CD4-positive, alpha-beta T cell treated with Interleukin-21 for 1 hour (primary cell): Measurements from ENCODE around the gene GMPPB.
A peak's percentile ranks its signal among the peaks of the same experiment; 100 is the strongest.
"Not testable (repeated sequence)": the region's sequence is repeated elsewhere in the genome, so short reads cannot be mapped to it uniquely, and the experiment has no call there.

Source experiments
- DNase-seq: peaks from one replicate; pipeline ENCODE4 v3.0.0-alpha.2; 2020

GMPPB gene

GRCh38 chr3:49723628-49724551, at the start of gene GMPPB:
TSS of gene GMPPB (minus strand) at chr3:49723951. CDS start at chr3:49723726, 225 bp downstream.
- peak; percentile 93 for DNase-seq

DNA sequence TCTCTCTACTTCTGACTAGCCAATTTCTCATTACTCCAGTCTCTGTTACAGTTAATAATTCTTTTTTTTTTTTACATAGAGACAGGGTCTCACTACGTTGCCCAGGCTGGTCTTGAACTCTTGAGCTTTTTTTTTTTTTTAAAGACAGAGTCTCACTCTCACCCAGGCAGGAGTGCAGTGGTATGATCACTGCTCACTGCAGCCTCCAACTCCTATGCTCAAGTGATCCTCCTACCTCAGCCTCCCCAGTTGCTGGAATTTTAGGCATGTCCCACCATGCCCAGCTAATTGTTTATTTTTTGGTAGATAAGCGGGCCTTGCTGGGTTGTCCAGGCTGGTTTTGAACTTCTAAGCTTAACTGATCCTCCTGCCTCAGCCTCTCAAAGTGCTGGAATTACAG, 49.0 kb upstream of the GMPPB start:
- no peak for DNase-seq

GRCh38 chr3:49771340-49771938, 47.7 kb upstream of the GMPPB start:
- no peak for DNase-seq

DNA sequence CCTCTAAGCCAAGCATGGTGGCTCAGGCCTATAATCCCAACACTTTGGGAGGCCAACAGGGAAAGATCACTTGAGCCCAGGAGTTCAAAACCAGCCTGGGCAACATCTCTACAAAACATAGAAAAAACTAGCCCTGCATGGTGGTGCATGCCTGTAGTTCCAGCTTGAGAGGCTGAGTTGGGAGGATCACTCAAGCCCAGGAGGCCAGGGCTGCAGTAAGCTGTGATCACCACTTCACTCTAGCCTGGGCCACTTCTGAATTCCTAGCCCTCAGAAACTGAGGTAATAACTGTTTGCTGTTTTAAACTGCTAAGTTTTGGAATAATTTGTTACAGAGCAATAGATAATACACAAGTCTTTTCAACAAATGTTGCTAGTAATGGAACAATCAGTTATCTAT, 46.2 kb upstream of the GMPPB start:
- DNase-seq = no peak

DNA sequence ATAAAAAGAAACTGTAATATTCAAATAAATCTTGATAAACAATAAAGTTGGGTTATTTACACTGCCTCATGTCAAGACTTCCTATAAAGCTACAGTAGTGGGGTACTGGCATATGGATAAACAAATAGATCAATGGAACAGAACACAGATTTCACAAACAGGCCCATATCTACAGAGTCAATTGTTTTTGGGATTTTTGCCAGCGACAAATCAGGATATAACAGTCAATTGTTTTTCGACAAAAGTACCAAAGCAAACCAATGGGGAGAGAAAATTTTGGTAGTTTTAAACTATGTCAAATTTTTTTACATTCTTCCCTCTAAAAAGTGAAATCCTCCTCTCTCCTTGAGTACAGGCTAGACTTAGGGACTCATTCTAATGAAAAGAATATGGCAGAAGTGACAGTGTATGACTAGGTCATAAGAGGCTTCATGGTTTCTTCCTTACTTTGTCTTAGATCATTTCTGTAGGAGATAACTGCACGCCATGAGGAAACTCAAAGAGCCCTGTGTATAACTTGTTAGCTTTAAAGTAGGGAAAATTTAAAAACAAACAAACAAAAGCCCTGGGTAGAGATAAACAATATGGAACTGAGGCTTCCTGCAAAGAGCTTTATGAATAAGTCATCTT, 45.6 kb upstream of the GMPPB start:
- DNase-seq = no peak

DNA sequence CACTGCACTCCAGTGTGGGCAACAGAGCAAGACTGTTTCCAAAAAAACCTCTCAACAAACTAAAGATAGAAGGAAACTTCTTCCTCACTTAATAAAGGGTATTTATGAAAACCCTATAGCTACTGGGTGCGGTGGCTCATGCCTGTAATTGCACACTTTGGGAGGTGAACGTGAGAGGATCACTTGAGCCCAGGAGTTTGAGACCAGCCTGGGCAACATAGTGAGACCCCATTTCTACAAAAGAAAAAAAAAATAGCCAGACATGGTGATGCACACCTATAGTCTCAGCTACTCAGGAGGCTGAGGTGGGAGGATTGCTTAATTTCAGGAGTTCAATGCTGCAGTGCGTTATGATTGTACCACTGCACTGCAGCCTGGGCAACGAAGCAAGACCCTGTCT, 40.2 kb upstream of the GMPPB start:
- no peak for DNase-seq

GRCh38 chr3:49761661-49762060, 37.9 kb upstream of the GMPPB start:
- no peak for DNase-seq

DNA sequence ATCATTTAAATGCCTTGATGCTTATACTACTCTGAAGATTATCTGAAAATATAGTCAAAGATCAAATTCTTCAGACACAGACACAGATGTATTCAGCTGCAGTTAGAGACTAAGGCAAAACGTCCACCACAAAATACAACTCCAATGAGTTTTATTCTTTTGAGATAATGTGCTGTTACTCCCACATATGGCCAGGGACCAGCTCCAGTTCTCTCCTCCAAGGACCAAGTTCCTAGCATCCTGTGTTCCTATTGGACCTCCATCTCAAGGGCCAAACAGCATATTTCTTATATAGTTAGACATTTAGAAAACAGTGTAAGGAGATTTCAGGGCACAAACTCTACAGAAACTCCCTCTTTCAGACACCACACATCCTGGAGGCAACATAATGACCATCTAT, 35.5 kb upstream of the GMPPB start:
- DNase-seq = no peak

- no peak for DNase-seq
Measured at GRCh38 chr3:49757197-49757596, 33.4 kb upstream of the GMPPB start.

- DNase-seq = no peak
Measured at GRCh38 chr3:49756036-49756435, 32.3 kb upstream of the GMPPB start.

DNA sequence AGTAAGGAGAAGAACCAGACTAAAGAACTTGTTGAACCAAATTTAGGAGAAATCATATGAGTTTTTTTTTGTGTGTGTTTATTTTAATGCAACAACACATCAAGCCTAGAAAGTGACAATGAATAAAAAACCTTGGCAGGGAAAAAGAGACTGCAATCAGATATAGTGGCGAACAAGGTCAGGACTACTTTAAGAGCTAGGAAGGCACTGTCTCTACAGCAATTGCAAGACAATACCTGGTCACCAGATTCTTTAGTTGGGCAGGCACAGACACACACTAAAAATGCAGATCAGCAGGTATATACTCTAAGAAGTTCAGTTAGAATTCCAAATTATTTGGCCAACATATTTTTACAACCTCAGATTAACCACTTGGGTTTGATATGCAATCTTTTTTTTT, 30.8 kb upstream of the GMPPB start:
- no peak for DNase-seq

DNA sequence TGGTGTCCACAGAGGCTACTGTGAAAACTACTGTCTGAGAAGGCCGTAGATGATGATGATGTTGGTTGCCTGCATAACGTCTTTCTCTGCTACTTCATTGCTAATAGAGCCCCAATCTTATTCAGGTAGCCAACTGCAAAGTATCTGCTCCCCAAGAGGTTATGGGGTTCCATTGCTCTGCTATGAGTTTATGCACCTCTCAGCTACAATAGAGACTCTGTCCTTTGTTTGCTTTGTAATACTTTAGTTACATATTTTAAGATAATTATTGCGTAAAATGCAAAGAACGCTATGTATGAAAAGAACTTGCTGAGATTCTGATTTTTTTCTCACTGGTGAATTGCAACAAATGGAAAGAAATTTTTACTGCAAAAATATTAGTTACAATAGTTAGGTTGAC, 27.8 kb upstream of the GMPPB start:
- no peak for DNase-seq

GRCh38 chr3:49750056-49750455, 26.3 kb upstream of the GMPPB start:
- DNase-seq = no peak

DNA sequence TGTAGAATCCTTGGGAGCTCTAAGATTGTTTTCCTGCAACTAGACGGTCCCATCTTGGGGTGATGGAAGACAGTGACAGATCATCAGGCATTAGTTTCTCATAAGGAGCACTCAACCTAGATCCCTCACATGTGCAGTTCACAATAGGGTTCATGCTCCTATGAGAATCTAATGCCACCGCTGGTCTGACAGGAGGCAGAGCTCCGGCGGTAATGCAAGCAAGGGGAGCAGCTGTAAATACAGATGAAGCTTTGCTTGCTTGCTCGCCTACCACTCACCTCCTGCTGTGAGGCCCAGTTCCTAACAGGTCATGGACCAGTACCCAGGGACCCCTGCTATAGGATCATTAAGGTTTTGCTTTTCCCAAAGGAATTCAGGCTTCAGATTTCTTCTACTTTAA, 25.1 kb upstream of the GMPPB start:
- not testable (repeated sequence) for DNase-seq

DNA sequence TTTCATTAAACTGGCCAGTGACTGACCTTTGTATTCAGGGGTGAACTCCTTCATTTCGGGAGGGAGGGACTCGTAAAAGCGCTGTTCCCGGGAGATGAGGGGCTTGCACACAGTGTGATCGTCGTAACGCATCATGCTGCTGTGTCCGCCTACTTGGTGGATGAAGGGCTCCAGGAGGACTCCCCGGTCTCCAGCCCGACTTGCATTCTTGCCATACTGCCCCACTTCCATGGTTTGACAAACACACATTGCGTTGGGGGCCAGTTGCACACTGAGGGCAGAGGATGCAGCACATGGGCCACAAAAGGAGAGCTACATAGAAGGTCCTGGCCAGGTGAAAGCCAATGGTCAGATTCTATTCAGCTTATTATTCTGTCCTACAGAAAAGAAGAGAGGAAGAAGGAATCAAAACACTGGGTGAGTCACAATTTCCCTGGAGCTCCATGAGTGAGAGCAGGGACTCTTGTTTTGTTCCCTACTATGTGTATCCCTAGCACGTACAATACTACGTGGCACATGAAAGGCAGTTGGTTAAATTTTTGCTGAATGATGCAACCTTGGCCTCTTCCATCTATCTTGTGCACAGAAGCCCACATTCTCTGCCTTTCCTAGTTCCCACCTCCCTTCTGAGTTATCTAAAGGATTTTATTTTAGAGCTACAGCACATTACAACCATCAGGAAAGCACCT, 24.2 kb upstream of the GMPPB start:
- no peak for DNase-seq

GRCh38 chr3:49745986-49746385, 22.2 kb upstream of the GMPPB start:
- no peak for DNase-seq

DNA sequence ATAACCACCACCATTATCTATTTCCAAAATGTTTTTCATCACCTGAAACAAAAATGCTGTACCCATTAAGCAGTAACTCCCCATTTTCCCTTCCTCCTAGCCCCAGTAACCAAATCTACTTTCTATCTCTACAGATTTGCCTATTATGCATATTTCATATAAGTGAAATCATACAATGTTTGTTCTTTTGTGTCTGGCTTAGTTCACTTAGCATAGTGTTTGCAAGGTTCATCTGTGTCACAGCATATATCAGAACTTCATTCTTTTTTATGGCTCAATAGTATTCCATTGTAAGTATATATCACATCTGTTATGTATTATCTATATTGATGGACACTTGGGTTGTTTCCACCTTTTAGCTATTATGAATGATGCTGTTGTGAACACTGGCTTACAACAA, 16.7 kb upstream of the GMPPB start:
- DNase-seq = no peak

GRCh38 chr3:49738067-49738713, 14.4 kb upstream of the GMPPB start:
- no peak for DNase-seq

GRCh38 chr3:49734752-49735151, 11.0 kb upstream of the GMPPB start:
- no peak for DNase-seq

DNA sequence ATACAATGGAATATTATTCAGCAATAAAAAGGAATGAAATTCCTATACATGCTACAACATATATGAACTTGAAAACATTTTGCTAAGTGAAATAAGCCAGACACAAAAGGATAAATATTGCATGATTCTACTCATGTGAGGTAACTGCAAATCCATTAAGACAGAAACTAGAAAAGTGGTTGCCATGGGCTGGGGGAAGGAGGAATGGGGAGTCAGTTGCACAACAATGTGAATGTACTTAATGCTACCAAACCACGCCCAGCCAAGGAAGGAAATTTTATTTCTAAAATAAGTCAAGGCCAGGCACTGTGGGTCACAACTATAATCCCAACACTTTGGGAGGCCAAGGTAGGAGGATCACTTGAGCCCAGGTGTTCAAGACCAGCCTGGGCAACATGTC, 9.8 kb upstream of the GMPPB start:
- no peak for DNase-seq

GRCh38 chr3:49732597-49732996, 8.8 kb upstream of the GMPPB start:
- DNase-seq = no peak

- no peak for DNase-seq
Measured at GRCh38 chr3:49729966-49730609, 6.3 kb upstream of the GMPPB start.
